GM21576 (cell line): ENCODE measurements around the gene NPC2.

ENCODE experiments used
- ATAC-seq: cut with Tn5 transposase; IDR thresholded peaks from one replicate; pipeline ENCODE4 v1.9.1; 2021; ENCODE audit warnings: mild to moderate bottlenecking, moderate library complexity; ENCODE audit not compliant: unreplicated experiment

Gene NPC2

GRCh38 chr14:74519316-74520074 lies 26.4 kb upstream of the NPC2 start:
- ATAC-seq, result no peak

GRCh38 chr14:74518221-74518620 lies 25.1 kb upstream of the NPC2 start:
- no peak for ATAC-seq

GRCh38 chr14:74517731-74518130 lies 24.6 kb upstream of the NPC2 start:
- ATAC-seq, result no peak

GRCh38 chr14:74516451-74517160 lies 23.5 kb upstream of the NPC2 start:
- no peak for ATAC-seq

- ATAC-seq, result no peak
These were observed 22.8 kb upstream of the NPC2 start for GRCh38 chr14:74515891-74516412.

- ATAC-seq, result no peak
These were observed 21.4 kb upstream of the NPC2 start for GRCh38 chr14:74514471-74514941.

GRCh38 chr14:74511966-74512830 lies 19.1 kb upstream of the NPC2 start:
- no peak for ATAC-seq

- no peak for ATAC-seq
These were observed 17.9 kb upstream of the NPC2 start for GRCh38 chr14:74510959-74511409.

GRCh38 chr14:74510223-74510931 lies 17.3 kb upstream of the NPC2 start:
- no peak for ATAC-seq

GRCh38 chr14:74509587-74510222 lies 16.6 kb upstream of the NPC2 start:
- no peak for ATAC-seq

- ATAC-seq, result no peak
These were observed 15.8 kb upstream of the NPC2 start for GRCh38 chr14:74508844-74509428.

- no peak for ATAC-seq
These were observed 15.2 kb upstream of the NPC2 start for GRCh38 chr14:74508292-74508731.

GRCh38 chr14:74507840-74508239 lies 14.7 kb upstream of the NPC2 start:
- no peak for ATAC-seq

GRCh38 chr14:74507085-74507484 lies 14.0 kb upstream of the NPC2 start:
- no peak for ATAC-seq

GRCh38 chr14:74506411-74506851 lies 13.3 kb upstream of the NPC2 start:
- no peak for ATAC-seq

GRCh38 chr14:74505831-74506230 lies 12.7 kb upstream of the NPC2 start:
- no peak for ATAC-seq

GRCh38 chr14:74504874-74505720 lies 12.0 kb upstream of the NPC2 start:
- no peak for ATAC-seq

- no peak for ATAC-seq
These were observed 11.3 kb upstream of the NPC2 start for GRCh38 chr14:74504412-74504811.
